Stimulated activated CD4-positive, alpha-beta T cell treated with anti-CD3 and anti-CD28 coated beads, Interleukin-12 subunit alpha, Interleukin-12 subunit beta, amount 100 ng/mL, for 24 hours (primary cell): ENCODE measurements around the gene CEP104.

Source experiments
- DNase-seq, 2 experiments: peaks; one replicate each; pipeline ENCODE4 v3.0.0-alpha.2; 2020; ENCODE audit warnings: low read depth in 2 of 2

The CEP104 gene

GRCh38 chr1:3868464-3869006, 11.5 kb upstream of the CEP104 start:
- no peak for DNase-seq

- no peak for DNase-seq
Observed at GRCh38 chr1:3865606-3866160, 8.7 kb upstream of the CEP104 start.

GRCh38 chr1:3864884-3865283, 7.9 kb upstream of the CEP104 start:
- no peak for DNase-seq

GRCh38 chr1:3863231-3863935, 6.4 kb upstream of the CEP104 start:
- no peak for DNase-seq

- no peak for DNase-seq
Observed at GRCh38 chr1:3858231-3858981, 1.4 kb upstream of the CEP104 start.

GRCh38 chr1:3857791-3858129, 749 bp upstream of the CEP104 start:
- no peak for DNase-seq

- no peak for DNase-seq
Observed at GRCh38 chr1:3852711-3853485, 4.1 kb downstream of the CEP104 start.

- DNase-seq = no peak
Observed at GRCh38 chr1:3852091-3852490, 4.9 kb downstream of the CEP104 start.

- no peak for DNase-seq
Observed at GRCh38 chr1:3851292-3851691, 5.7 kb downstream of the CEP104 start.

GRCh38 chr1:3850857-3851256, 6.2 kb downstream of the CEP104 start:
- DNase-seq = no peak

- no peak for DNase-seq
Observed at GRCh38 chr1:3847081-3847480, 9.9 kb downstream of the CEP104 start.

GRCh38 chr1:3846541-3846940, 10.5 kb downstream of the CEP104 start:
- no peak for DNase-seq

GRCh38 chr1:3842912-3843311, 14.1 kb downstream of the CEP104 start:
- no peak for DNase-seq

- DNase-seq = no peak
Observed at GRCh38 chr1:3841491-3841890, 15.5 kb downstream of the CEP104 start.

- DNase-seq = no peak
Observed at GRCh38 chr1:3838788-3839187, 18.2 kb downstream of the CEP104 start.

- DNase-seq = no peak
Observed at GRCh38 chr1:3837685-3838084, 19.3 kb downstream of the CEP104 start.

- no peak for DNase-seq
Observed at GRCh38 chr1:3837200-3837599, 19.8 kb downstream of the CEP104 start.

GRCh38 chr1:3836421-3836820, 20.6 kb downstream of the CEP104 start:
- no peak for DNase-seq

- no peak for DNase-seq
Observed at GRCh38 chr1:3834701-3835100, 22.3 kb downstream of the CEP104 start.

- DNase-seq = no peak
Observed at GRCh38 chr1:3831689-3832088, 25.3 kb downstream of the CEP104 start.

GRCh38 chr1:3828391-3828790, 28.6 kb downstream of the CEP104 start:
- DNase-seq = no peak

GRCh38 chr1:3827813-3828307, 29.2 kb downstream of the CEP104 start:
- no peak for DNase-seq
